ENCODE data around the gene ZFAND6. TPM values are rescaled to one million over a fixed set of nuclear protein-coding genes. Genes with fewer than 3 reads are reported as not detected.
"Not testable (repeated sequence)": the region's sequence is repeated elsewhere in the genome, so short reads cannot be mapped to it uniquely, and the experiment has no call there.

The ZFAND6 gene
- total and polyA plus RNA-seq, 5 experiments from 2014 or later, result 70.4 to 105 (median 100.0) TPM

DNA sequence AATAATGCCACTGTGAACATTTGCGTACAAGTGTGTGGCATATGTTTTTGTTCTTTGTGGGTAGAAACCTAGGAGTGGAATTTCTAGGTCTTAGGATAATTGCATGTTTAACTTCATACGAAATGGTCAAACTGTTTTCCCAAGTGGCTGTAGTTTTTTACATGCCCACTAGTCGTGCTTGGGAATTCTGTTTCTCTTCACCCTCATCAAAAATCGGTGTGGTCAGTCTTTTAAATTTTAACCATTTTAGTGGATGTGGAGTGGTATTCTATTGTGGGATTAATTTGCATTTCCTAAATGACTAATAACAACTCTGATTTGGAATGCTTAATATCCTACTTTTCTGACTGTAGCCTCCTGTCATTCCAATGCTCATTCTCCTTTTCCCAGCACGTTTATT is 27.6 kb downstream of the ZFAND6 start:
- POLR2A ChIA-PET, result interaction anchor here (1.8 kb wide), 1 partner anchor 28 kb away, joined by 5 read pairs; the partner anchor contains the start of gene ZFAND6
- no peak for DNase-seq
- Mint-ChIP-seq H3K4me3 (no peak overlapping the region), H3K27ac (no peak overlapping the region), H3K9me3 (no peaks in the 10 kb centered on the region), H3K27me3 (no peaks in the 10 kb centered on the region), H3K36me3 (peaks cover 0 to 17% (median 5%) of the 10 kb centered on the region in 3 donors), H3K4me1 (peaks cover 30 to 70% (median 65%) of the 10 kb centered on the region in 4 donors)
- no peak for ATAC-seq

DNA sequence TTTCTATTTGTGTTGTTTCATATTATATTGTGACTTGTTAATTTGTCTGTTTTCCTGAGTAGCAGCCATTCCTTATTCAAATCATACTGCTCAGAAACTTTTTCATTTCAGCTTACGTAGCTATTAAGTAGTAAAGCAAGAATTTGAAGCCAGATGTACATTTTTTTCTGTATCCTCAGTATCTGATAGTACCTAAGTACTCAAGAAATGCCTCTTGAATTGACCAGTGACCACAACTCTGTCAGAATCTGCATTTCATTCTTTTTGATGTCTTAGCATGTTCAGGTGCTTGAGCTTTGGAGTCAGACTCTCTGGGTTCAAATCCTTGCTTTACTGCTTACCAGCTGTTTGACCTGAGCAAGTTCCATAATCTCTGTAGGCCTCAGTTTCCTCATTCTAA is 30.6 kb downstream of the ZFAND6 start:
- H3K27ac Mint-ChIP-seq, result no peak overlapping the region
- ATAC-seq, result no peak

DNA sequence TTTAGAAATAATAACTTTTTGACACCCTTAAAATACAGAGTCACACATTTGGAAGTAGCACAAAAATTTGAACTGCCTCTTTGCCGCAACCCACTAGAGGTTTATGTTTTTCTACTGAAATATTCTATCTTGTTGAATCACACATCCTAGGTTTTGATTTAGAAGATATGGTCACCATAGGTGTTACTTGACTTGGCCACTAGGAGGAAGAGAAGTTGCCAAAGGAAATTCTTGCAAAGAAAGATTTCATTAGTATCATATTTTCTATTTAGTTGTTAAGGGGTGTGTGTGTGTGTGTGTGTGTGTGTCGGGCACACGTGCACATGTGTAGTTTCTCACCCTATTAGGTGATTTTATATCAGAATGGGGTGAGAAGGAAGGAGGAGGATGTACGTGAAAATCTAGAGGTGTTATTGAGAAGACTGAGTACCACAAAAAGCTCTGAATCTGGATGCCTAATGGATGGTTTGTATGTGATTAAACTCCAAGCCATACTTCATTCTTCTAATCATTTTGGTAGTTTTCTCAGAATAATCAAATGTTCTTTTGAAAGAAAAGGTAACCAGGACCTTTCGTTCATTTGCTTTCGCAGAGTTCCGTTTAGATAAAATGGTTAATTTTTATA is 31.5 kb downstream of the ZFAND6 start:
- peak in 1 of 2 donors; percentile 27 for ATAC-seq
- Mint-ChIP-seq H3K36me3 (peaks cover 0 to 15% (median 4%) of the 10 kb centered on the region in 3 donors), H3K27ac (peak overlapping the region in 1 of 10 donors; percentile 57), H3K4me3 (peak overlapping the region in 1 of 10 donors; percentile 43), H3K4me1 (peaks cover 29 to 69% (median 65%) of the 10 kb centered on the region in 4 donors), H3K27me3 (no peaks in the 10 kb centered on the region), H3K9me3 (no peaks in the 10 kb centered on the region)
- peak in 1 of 10 donors; percentile 5 for DNase-seq
- POLR2A ChIA-PET, result no interaction called here

More for the DNA sequence above, 30.6 kb downstream of the ZFAND6 start:
- POLR2A ChIA-PET, result interaction anchor here (1.2 kb wide), 1 partner anchor 30 kb away, joined by 4 read pairs; the partner anchor contains the start of gene ZFAND6
- no peak overlapping the region for H3K4me3 Mint-ChIP-seq
- H3K27me3 Mint-ChIP-seq, result no peaks in the 10 kb centered on the region
- peaks cover 0 to 14% (median 4%) of the 10 kb centered on the region in 3 donors for H3K36me3 Mint-ChIP-seq
- H3K9me3 Mint-ChIP-seq, result no peaks in the 10 kb centered on the region
- peaks cover 24 to 62% (median 60%) of the 10 kb centered on the region in 4 donors for H3K4me1 Mint-ChIP-seq
- DNase-seq, result no peak

DNA sequence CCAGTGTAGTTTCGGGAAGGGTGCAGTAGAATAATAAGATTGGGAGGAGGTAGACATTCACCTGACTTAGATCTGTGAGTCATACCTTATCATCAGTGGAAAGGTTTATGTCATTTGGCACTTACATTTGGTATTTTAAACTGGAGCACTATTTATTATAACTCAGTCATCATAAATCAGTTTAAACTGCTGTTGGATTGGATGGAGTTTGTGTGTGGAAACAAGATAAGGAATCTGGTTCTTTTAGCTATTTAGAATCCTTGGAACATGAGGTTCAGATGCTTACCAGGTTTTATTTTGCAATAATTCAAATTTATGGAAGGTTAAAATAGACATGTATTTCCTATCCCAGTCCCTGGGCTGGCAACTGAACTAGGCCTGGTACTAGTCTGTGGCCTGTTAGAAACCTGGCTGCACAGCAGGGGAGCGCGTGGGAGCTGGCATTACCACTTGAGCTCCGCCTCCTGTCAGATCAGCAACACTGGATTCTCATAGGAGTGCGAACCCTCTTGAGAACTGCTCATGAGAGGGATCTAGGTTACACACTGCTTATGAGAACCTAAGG is 34.5 kb downstream of the ZFAND6 start:
- H3K36me3 Mint-ChIP-seq, result peaks cover 0 to 10% (median under 1%) of the 10 kb centered on the region in 3 donors
- DNase-seq, result no peak
- H3K9me3 Mint-ChIP-seq, result no peaks in the 10 kb centered on the region
- H3K4me1 Mint-ChIP-seq, result peaks cover 19 to 65% (median 54%) of the 10 kb centered on the region in 4 donors
- ATAC-seq, result peak in 1 of 2 donors; percentile 51
- peak overlapping the region in 1 of 10 donors; percentile 41 for H3K4me3 Mint-ChIP-seq
- no peaks in the 10 kb centered on the region for H3K27me3 Mint-ChIP-seq
- peak overlapping the region in 2 of 10 donors; percentile 48 to 62 for H3K27ac Mint-ChIP-seq
- POLR2A ChIA-PET, result no interaction called here

DNA sequence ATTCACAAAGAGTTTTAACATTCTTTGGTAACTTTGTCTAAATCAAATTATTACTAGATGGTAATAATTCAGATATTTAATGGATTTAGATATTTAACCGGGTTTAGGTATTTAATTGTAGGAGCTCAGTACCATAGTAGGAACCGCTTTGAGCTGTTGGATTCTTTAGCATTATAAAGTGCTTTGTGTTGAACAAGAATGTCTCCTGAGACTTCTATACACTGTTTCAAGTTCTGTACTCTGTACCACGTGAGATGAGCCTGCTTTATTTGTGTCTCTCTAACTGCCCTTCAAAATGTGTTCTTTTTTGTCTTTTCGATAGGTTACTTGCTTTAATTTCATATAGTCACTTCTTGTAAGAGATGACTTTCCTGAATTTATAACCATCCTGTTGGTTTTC is 36.0 kb downstream of the ZFAND6 start:
- no peak for DNase-seq
- no peak for ATAC-seq
- H3K36me3 Mint-ChIP-seq, result peaks cover 0 to 12% (median 0%) of the 10 kb centered on the region in 3 donors
- POLR2A ChIA-PET, result no interaction called here
- H3K4me1 Mint-ChIP-seq, result peaks cover 13 to 61% (median 49%) of the 10 kb centered on the region in 4 donors
- H3K27me3 Mint-ChIP-seq, result no peaks in the 10 kb centered on the region
- no peak overlapping the region for H3K27ac Mint-ChIP-seq
- H3K4me3 Mint-ChIP-seq, result no peak overlapping the region
- no peaks in the 10 kb centered on the region for H3K9me3 Mint-ChIP-seq

DNA sequence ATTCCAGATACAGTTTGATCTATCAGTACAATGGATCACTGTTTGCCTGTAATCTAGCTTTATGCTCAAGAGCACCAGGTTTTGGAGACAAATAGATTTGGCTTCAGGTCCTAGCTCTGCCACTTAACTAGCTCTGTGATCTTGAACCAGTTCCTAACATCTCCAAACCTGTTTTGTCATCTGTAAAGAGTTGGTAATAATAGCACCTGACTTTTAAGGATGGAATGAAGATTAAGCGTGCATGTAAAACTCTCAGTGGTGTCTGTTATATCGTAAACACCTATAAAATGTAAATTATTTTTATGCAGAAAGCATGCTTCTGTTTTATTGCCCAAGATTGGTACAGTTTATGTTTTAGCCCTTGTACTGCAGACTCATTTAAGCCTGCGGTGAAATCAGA is 36.5 kb downstream of the ZFAND6 start:
- no peaks in the 10 kb centered on the region for H3K9me3 Mint-ChIP-seq
- DNase-seq (no peak), ATAC-seq (no peak)
- H3K27ac Mint-ChIP-seq, result no peak overlapping the region
- peaks cover 13 to 61% (median 49%) of the 10 kb centered on the region in 4 donors for H3K4me1 Mint-ChIP-seq
- no peaks in the 10 kb centered on the region for H3K27me3 Mint-ChIP-seq
- H3K36me3 Mint-ChIP-seq, result peaks cover 0 to 16% (median 0%) of the 10 kb centered on the region in 3 donors
- POLR2A ChIA-PET, result no interaction called here
- H3K4me3 Mint-ChIP-seq, result no peak overlapping the region

DNA sequence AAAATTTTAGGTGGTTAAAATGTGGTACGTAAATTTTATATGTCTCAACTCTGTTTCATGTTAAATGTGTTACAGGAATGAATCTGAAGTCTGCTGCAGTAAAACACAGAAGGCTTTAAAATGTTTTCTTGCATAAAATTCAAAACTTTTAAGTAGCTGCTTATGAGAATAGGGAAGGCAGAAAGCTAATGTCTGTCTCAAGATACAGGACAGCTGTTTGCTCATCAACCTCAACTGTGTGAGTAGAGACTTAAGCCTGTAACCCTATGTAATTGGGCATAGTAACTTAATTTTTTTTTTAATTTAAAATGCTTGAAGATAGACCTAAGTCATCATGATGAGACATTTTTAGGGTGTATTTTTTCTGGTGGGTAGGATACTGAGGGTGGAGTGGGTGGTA is 38.9 kb downstream of the ZFAND6 start:
- no peak for ATAC-seq
- H3K27me3 Mint-ChIP-seq, result no peaks in the 10 kb centered on the region
- no peaks in the 10 kb centered on the region for H3K9me3 Mint-ChIP-seq
- peaks cover 22 to 68% (median 53%) of the 10 kb centered on the region in 4 donors for H3K4me1 Mint-ChIP-seq
- H3K36me3 Mint-ChIP-seq, result peaks cover 0 to 25% (median 4%) of the 10 kb centered on the region in 3 donors
- no peak for DNase-seq
- no peak overlapping the region for H3K4me3 Mint-ChIP-seq
- H3K27ac Mint-ChIP-seq, result no peak overlapping the region
- POLR2A ChIA-PET, result no interaction called here

DNA sequence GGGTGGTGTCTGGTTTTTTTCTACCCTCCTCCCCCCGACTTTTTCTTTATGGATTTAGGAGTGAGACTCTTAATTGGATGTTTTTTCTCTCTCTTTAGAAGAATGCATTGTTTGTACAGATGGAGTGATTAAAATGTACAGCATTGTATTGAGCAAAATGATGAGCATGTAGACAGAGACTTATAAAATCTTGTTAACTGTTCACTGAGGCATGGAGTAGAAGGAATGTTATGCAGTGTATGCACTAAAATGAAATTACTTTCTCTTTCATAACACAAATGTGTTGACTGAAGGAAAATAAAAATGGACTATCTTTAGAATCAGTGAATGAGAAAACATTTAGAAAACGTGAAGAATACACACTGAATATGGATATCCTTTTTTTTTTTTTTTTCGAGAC is 39.8 kb downstream of the ZFAND6 start:
- POLR2A ChIA-PET, result no interaction called here
- Mint-ChIP-seq H3K9me3 (no peaks in the 10 kb centered on the region), H3K4me1 (peaks cover 19 to 61% (median 48%) of the 10 kb centered on the region in 4 donors), H3K27me3 (no peaks in the 10 kb centered on the region), H3K36me3 (peaks cover 2 to 29% (median 4%) of the 10 kb centered on the region in 3 donors), H3K27ac (peak overlapping the region in 1 of 10 donors; percentile 14), H3K4me3 (no peak overlapping the region)
- DNase-seq (no peak), ATAC-seq (no peak)

DNA sequence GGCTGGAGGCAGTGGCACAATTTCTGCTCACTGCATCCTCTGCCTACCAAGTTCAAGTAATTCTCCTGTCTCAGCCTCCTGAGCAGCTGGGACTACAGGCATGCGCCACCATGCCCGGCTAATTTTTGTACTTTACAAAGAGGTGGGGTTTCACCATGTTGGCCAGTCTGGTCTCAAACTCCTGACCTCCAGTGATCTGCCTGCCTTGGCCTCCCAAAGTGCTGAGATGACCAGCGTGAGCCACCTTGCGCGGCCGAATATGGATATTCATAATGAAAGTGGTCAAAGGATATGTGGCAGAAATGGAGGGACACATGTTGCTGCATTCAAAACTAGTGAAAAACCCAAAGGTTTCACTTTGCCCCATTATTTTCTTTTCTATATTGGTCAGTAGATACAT is 40.2 kb downstream of the ZFAND6 start:
- H3K27ac Mint-ChIP-seq, DNase-seq, H3K4me3 Mint-ChIP-seq, H3K9me3 Mint-ChIP-seq, POLR2A ChIA-PET, H3K27me3 Mint-ChIP-seq, ATAC-seq: not testable (repeated sequence)
- Mint-ChIP-seq H3K36me3 (peaks cover 2 to 32% (median 4%) of the 10 kb centered on the region in 3 donors), H3K4me1 (peaks cover 19 to 61% (median 48%) of the 10 kb centered on the region in 4 donors)

DNA sequence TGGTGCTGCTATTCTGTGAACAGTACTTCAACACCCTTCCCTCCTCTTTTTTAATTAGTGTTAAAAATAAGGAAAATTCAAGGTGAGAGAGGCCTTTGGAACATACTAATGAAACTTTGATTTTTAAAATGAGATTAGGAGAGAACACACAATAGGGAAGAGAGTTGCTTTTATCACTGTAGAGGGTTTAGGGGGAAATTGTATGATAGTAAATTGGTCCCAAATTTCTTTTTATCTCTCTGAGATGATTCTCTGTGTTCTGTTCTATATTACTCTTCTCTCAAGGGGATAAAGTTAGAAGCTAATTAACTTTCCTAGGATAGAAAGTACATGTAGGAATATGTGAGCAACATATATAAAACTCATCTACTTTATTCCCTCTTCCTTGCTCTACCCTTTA is 40.8 kb downstream of the ZFAND6 start:
- H3K27me3 Mint-ChIP-seq, result no peaks in the 10 kb centered on the region
- no peaks in the 10 kb centered on the region for H3K9me3 Mint-ChIP-seq
- peaks cover 19 to 60% (median 47%) of the 10 kb centered on the region in 4 donors for H3K4me1 Mint-ChIP-seq
- no peak overlapping the region for H3K4me3 Mint-ChIP-seq
- DNase-seq, result no peak
- peaks cover 3 to 32% (median 4%) of the 10 kb centered on the region in 3 donors for H3K36me3 Mint-ChIP-seq
- ATAC-seq, result no peak
- POLR2A ChIA-PET, result no interaction called here
- H3K27ac Mint-ChIP-seq, result peak overlapping the region in 1 of 10 donors; percentile 20

DNA sequence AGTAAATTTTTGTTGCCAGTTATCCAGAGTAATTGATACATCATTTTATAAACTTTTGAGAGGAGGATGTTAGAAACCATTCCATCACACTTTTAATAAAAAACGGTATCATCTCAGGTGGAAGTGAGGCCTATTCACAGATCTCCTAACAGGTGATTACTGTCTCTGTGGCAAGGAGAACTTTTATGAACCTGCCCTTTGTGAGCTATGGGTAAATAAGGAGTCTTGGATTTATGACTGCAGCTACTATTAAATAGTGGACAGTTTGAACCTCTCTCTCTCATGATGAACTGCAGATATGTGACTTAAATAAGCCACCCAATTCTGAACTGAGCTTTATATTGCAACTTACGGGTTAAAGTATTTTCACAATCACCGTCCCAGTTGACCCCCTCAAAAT is 45.7 kb downstream of the ZFAND6 start:
- peaks cover 3 to 28% (median 4%) of the 10 kb centered on the region in 3 donors for H3K36me3 Mint-ChIP-seq
- POLR2A ChIA-PET, result no interaction called here
- H3K9me3 Mint-ChIP-seq, result no peaks in the 10 kb centered on the region
- peaks cover 27 to 78% (median 62%) of the 10 kb centered on the region in 4 donors for H3K4me1 Mint-ChIP-seq
- H3K27ac Mint-ChIP-seq, result peak overlapping the region in 1 of 10 donors; percentile 35
- H3K4me3 Mint-ChIP-seq, result peak overlapping the region in 2 of 10 donors; percentile 27 to 28
- ATAC-seq (no peak), DNase-seq (no peak)
- no peaks in the 10 kb centered on the region for H3K27me3 Mint-ChIP-seq

DNA sequence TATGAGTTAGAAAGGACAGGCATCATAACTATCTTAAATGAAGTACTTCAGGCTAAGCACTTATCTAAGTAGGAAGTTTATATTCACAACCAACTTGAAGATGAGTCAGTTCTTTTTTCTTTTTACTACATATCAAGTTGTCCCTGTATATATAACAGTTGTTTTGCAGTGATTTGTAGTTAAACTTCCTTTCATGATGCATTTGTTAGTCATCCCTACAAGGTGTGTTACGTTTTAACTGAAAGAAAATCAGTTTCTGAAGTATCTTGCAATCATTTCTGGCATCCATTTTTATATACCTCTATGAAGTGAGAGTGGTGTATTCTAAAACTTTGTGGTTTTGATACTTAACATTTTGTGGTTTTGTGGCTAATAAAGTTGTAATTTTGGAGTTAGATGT is 46.1 kb downstream of the ZFAND6 start:
- POLR2A ChIA-PET, result no interaction called here
- H3K4me3 Mint-ChIP-seq, result peak overlapping the region in 2 of 10 donors; percentile 27 to 28
- DNase-seq (no peak), ATAC-seq (no peak)
- H3K36me3 Mint-ChIP-seq, result peaks cover 3 to 27% (median 4%) of the 10 kb centered on the region in 3 donors
- H3K4me1 Mint-ChIP-seq, result peaks cover 30 to 78% (median 62%) of the 10 kb centered on the region in 4 donors
- peak overlapping the region in 1 of 10 donors; percentile 35 for H3K27ac Mint-ChIP-seq
- no peaks in the 10 kb centered on the region for H3K9me3 Mint-ChIP-seq
- H3K27me3 Mint-ChIP-seq, result no peaks in the 10 kb centered on the region

DNA sequence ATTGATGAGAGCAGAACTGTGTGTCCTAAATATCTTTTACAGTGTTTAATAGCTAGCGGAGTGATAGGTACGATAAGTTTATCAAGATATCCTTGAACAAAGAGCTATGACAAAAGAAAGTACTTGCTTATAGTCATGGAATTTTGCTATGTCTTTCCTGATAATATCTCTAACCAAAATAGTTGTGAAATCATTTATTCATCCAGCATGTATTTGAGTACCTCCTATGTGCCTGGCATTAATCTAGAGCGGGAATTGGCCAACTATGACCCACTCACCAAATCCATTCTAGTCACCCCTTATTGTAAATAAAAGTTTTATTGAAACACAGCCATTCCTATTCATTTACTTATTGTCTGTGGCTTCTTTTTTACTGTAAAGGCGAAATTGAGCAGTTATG is 46.6 kb downstream of the ZFAND6 start:
- POLR2A ChIA-PET, result no interaction called here
- Mint-ChIP-seq H3K27me3 (no peaks in the 10 kb centered on the region), H3K36me3 (peaks cover 3 to 22% (median 4%) of the 10 kb centered on the region in 3 donors), H3K9me3 (no peaks in the 10 kb centered on the region), H3K4me1 (peaks cover 29 to 76% (median 64%) of the 10 kb centered on the region in 4 donors), H3K4me3 (no peak overlapping the region), H3K27ac (no peak overlapping the region)
- DNase-seq (no peak), ATAC-seq (no peak)
